Colonic mucosa (tissue), 4 donors: ENCODE results near the gene ZC3H11A. TPM values are rescaled to one million over a fixed set of nuclear protein-coding genes. Genes with fewer than 3 reads are reported as not detected.

ENCODE experiments used
- DNase-seq: peaks from one replicate; pipeline ENCODE4 v3.0.0-alpha.2; 2020
- H3K27ac ChIP-seq: fragments of 200-600 bp; one replicate; pipeline ENCODE4 v1.8.0; 2021
- H3K27me3 ChIP-seq: fragments of 200-600 bp; one replicate; pipeline ENCODE4 v1.8.0; 2021
- H3K36me3 ChIP-seq: fragments of 200-600 bp; one replicate; pipeline ENCODE4 v1.8.0; 2021
- H3K4me1 ChIP-seq: fragments of 200-600 bp; one replicate; pipeline ENCODE4 v1.8.0; 2021; ENCODE audit warnings: mild to moderate bottlenecking
- H3K4me3 ChIP-seq: fragments of 200-600 bp; one replicate; pipeline ENCODE4 v1.8.0; 2021
- H3K9ac ChIP-seq, 2 donors: one replicate each; pipeline ENCODE4 v1.7.0; 2013; ENCODE audit warnings: control low read depth in 2 of 2, low read depth in 2 of 2, low read length in 2 of 2
- H3K9me3 ChIP-seq: fragments of 200-600 bp; one replicate; pipeline ENCODE4 v1.8.0; 2021
- CTCF ChIP-seq: fragments of 200-600 bp; IDR thresholded peaks from one replicate; pipeline ENCODE4 v1.8.0; 2022; ENCODE audit warnings: antibody characterized with exemption, mild to moderate bottlenecking
- intact Hi-C: fragments of 100-400 bp; cut with DNase I; formaldehyde crosslinking; loops from one replicate; pipeline ENCODE4 v1.14.1; 2022
- total RNA-seq, 2 donors: library from RNA; stranded (reverse); fragmentation: NEBNext Ultra II Directional in 1 of 2; extraction: Animal tissue kit (Norgen Biotek cat#: 25700) in 1 of 2; gene quantifications; one replicate each; pipeline ENCODE4 v1.2.1, GENCODE V29; 2021
- donor health status: healthy.
- donor health status: DM: no; HTN: no; CAD: no.
- donor health status: DM: no; HTN: no; CAD: no.

The ZC3H11A gene
- total RNA-seq, 2 donors from 2014 or later = 52.6 to 73.6 TPM

- no peak for DNase-seq
- no peak overlapping the region for H3K9ac ChIP-seq
- no peak for TF ChIP-seq CTCF
- H3K4me3 ChIP-seq = no peak overlapping the region
- intact Hi-C loops = no loop called here
- H3K36me3 ChIP-seq = no peaks in the 10 kb centered on the region
- no peak overlapping the region for H3K27ac ChIP-seq
- no peaks in the 10 kb centered on the region for H3K27me3 ChIP-seq
- H3K4me1 ChIP-seq = no peaks in the 10 kb centered on the region
- H3K9me3 ChIP-seq = no peaks in the 10 kb centered on the region
These were observed 11.8 kb downstream of the ZC3H11A start for GRCh38 chr1:203807196-203807595.

DNA sequence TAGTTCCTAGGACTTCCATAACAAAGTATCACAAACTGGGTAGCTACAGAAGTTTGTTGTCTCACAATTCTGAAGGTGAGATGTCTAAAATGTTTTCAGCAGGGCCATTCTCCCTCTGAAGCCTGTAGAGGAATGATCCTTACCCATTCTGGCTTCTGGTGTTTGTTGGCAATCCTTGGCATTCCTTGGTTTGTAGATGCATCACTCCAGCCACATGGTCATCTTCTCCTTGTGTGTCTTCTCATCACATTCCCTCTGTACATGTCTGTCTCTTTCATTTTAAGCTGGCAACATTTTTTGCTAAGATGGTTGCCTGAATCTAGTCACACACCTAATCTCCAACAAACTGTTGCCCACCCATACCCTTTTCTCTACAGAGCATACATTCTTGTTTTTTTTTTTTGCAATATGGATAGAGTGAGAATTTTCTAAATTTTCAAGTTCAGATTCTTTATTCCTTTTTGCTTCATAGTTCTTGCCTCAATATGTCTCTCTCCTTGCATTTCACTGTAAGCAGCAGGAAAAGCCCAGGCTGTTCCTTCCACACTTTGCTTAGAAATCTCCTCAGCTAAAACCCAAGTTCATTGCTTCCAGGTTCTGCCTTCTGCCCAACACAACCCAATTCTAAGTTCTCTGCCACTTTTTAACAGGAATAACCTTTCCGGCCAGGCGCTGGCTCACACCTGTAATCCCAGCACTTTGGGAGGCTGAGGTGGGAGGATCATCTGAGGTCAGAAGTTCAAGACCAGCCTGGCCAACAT lies 18.3 kb downstream of the ZC3H11A start:
- Histone ChIP-seq H3K27me3 (no peaks in the 10 kb centered on the region), H3K9ac (no peak overlapping the region), H3K27ac (no peak overlapping the region), H3K4me1 (no peaks in the 10 kb centered on the region), H3K36me3 (peaks cover 6% of the 10 kb centered on the region), H3K4me3 (no peak overlapping the region), H3K9me3 (no peaks in the 10 kb centered on the region)
- no peak for TF ChIP-seq CTCF
- no peak for DNase-seq
- intact Hi-C loops = no loop called here

DNA sequence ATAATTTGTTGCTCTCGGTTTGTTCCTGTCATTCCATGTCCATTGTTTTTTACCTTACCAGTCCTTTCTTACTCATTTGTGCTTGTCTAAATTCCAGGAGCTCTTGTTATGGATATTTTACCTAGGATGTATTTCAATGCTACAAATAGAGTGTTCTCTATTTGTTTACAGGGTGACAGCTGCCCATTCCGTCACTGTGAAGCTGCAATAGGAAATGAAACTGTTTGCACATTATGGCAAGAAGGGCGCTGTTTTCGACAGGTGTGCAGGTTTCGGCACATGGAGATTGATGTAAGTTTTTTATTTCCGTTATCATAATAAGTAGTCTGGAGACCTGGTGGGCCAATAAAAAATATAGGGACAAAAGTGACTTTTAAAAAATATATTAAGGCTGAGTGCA lies 23.0 kb downstream of the ZC3H11A start:
- TF ChIP-seq CTCF = no peak
- Histone ChIP-seq H3K27me3 (no peaks in the 10 kb centered on the region), H3K36me3 (peaks cover 18% of the 10 kb centered on the region), H3K9me3 (no peaks in the 10 kb centered on the region), H3K27ac (no peak overlapping the region), H3K4me1 (no peaks in the 10 kb centered on the region), H3K9ac (no peak overlapping the region), H3K4me3 (no peak overlapping the region)
- DNase-seq = no peak
- intact Hi-C loops = no loop called here

DNA sequence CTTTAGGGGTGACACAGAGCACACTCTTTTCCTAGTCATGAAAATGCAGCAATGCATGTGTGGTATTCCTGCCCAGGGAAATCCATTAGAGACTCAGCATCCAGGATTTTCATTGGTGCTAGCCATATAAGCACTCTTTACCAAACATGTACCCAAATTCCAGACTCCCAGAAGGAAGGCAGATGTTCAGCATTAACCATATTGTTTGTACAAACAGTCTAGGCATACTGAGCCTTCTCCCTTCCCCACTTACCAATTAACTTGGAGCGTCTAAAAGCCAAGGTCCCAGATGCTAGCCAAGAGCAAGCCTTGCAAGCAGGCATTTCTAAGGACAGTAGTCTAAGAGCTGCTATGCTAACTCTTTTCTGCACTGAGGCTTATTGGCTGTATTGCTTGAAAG lies 27.9 kb downstream of the ZC3H11A start:
- intact Hi-C loops = no loop called here
- H3K27me3 ChIP-seq = no peaks in the 10 kb centered on the region
- no peaks in the 10 kb centered on the region for H3K9me3 ChIP-seq
- H3K36me3 ChIP-seq = peaks cover 11% of the 10 kb centered on the region
- no peak overlapping the region for H3K27ac ChIP-seq
- no peaks in the 10 kb centered on the region for H3K4me1 ChIP-seq
- no peak for DNase-seq
- no peak overlapping the region for H3K4me3 ChIP-seq
- no peak for TF ChIP-seq CTCF
- no peak overlapping the region for H3K9ac ChIP-seq

- no peak for TF ChIP-seq CTCF
- no peak overlapping the region for H3K27ac ChIP-seq
- H3K4me1 ChIP-seq = no peaks in the 10 kb centered on the region
- H3K9me3 ChIP-seq = no peaks in the 10 kb centered on the region
- DNase-seq = no peak
- no peaks in the 10 kb centered on the region for H3K27me3 ChIP-seq
- no peak overlapping the region for H3K4me3 ChIP-seq
- intact Hi-C loops = no loop called here
- no peak overlapping the region for H3K9ac ChIP-seq
- peaks cover 2% of the 10 kb centered on the region for H3K36me3 ChIP-seq
These were observed 30.8 kb downstream of the ZC3H11A start for GRCh38 chr1:203826175-203826574.
